KMS-11 (cell line): Measurements from ENCODE around the gene C3orf38.
"Not testable (repeated sequence)": the region's sequence is repeated elsewhere in the genome, so short reads cannot be mapped to it uniquely, and the experiment has no call there.

Experiments used
- H2AFZ ChIP-seq: fragments of 200-600 bp; sonication (generic); 2 replicates; pipeline ENCODE4 v1.6.1; 2016; ENCODE audit warnings: antibody characterized with exemption, mixed run types, low read depth
- H3K27ac ChIP-seq: fragments of 200-600 bp; sonication (generic); 2 replicates; pipeline ENCODE4 v1.6.1; 2016; ENCODE audit warnings: mild to moderate bottlenecking, mixed run types
- H3K27me3 ChIP-seq: fragments of 200-600 bp; sonication (generic); 2 replicates; pipeline ENCODE4 v1.6.1; 2017; ENCODE audit warnings: mild to moderate bottlenecking, low read depth, mixed run types, moderate library complexity; ENCODE audit not compliant: insufficient read depth
- H3K36me3 ChIP-seq: fragments of 200-600 bp; sonication (generic); 2 replicates; pipeline ENCODE4 v1.6.1; 2017; ENCODE audit warnings: mild to moderate bottlenecking, mixed run types; ENCODE audit not compliant: insufficient read depth
- H3K4me1 ChIP-seq: fragments of 200-600 bp; sonication (generic); 2 replicates; pipeline ENCODE4 v1.6.1; 2016; ENCODE audit warnings: mild to moderate bottlenecking, low read depth, mixed run types; ENCODE audit not compliant: poor library complexity, severe bottlenecking
- H3K4me2 ChIP-seq: fragments of 200-600 bp; sonication (generic); 2 replicates; pipeline ENCODE4 v1.7.0; 2016; ENCODE audit warnings: mild to moderate bottlenecking, mixed run types
- H3K4me3 ChIP-seq: fragments of 200-600 bp; sonication (generic); IDR thresholded peaks from 2 replicates; pipeline ENCODE4 v1.6.1; 2017; ENCODE audit warnings: low read depth, low read length, mixed read lengths; ENCODE audit not compliant: insufficient read depth
- H3K79me2 ChIP-seq: fragments of 200-600 bp; sonication (generic); 2 replicates; pipeline ENCODE4 v1.6.1; 2016; ENCODE audit warnings: low read depth, mixed run types; ENCODE audit not compliant: insufficient read depth
- H3K9ac ChIP-seq: fragments of 200-600 bp; sonication (generic); 2 replicates; pipeline ENCODE4 v1.6.1; 2016; ENCODE audit warnings: mild to moderate bottlenecking, mixed run types
- H4K20me1 ChIP-seq: fragments of 200-600 bp; sonication (generic); 2 replicates; pipeline ENCODE4 v1.6.1; 2016; ENCODE audit warnings: mild to moderate bottlenecking, mixed run types; ENCODE audit not compliant: insufficient read depth
- TF ChIP-seq, protein P1 (sequence below): fragments of 200-600 bp; sonication (generic); conservative IDR thresholded peaks from 2 replicates; pipeline ENCODE4 v1.6.1; 2017; ENCODE audit warnings: low read depth, mild to moderate bottlenecking, antibody characterized with exemption, low read length, moderate library complexity, mixed read lengths

C3orf38 gene

GRCh38 chr3:88180398-88180999, 30.7 kb downstream of the C3orf38 start:
- Histone ChIP-seq H3K36me3 (no peaks in the 10 kb centered on the region), H2AFZ (no peak overlapping the region), H3K4me1 (no peaks in the 10 kb centered on the region), H3K79me2 (no peaks in the 10 kb centered on the region), H3K9ac (no peak overlapping the region), H3K4me2 (no peak overlapping the region), H4K20me1 (no peaks in the 10 kb centered on the region), H3K27me3 (no peaks in the 10 kb centered on the region), H3K27ac (no peak overlapping the region), H3K4me3 (no peak overlapping the region)
- TF ChIP-seq, protein P1, sequence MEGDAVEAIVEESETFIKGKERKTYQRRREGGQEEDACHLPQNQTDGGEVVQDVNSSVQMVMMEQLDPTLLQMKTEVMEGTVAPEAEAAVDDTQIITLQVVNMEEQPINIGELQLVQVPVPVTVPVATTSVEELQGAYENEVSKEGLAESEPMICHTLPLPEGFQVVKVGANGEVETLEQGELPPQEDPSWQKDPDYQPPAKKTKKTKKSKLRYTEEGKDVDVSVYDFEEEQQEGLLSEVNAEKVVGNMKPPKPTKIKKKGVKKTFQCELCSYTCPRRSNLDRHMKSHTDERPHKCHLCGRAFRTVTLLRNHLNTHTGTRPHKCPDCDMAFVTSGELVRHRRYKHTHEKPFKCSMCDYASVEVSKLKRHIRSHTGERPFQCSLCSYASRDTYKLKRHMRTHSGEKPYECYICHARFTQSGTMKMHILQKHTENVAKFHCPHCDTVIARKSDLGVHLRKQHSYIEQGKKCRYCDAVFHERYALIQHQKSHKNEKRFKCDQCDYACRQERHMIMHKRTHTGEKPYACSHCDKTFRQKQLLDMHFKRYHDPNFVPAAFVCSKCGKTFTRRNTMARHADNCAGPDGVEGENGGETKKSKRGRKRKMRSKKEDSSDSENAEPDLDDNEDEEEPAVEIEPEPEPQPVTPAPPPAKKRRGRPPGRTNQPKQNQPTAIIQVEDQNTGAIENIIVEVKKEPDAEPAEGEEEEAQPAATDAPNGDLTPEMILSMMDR: no peak

DNA sequence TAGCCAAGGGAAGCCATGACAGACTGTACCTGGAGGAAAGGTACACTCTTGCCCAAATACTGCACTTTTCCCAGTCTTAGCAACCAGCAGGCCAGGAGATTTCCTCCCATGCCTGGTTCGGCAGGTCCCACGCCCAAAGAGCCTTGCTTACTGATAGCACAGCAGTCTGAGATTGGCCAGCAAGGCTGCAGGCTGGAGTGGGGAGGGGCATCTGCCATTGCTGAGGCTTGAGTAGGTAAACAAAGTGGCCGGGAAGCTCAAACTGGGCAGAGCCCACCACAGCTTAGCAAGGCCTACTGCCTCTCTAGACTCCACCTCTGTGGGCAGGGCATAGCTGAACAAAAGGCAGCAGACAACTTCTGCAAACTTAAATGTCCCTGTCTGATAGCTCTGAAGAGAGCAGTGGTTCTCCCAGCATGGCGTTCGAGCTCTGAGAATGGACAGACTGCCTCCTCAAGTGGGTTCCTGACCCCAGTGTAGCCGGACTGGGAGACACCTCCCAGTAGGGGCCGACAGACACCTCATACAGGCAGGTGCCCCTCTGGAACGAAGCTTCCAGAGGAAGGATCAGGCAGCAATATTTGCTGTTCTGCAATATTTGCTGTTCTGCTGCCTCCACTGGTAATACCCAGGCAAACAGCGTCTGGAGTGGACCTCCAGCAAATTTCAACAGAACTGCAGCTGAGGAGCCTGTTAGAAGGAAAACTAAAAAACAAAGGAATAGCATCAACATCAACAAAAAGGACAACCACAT, 32.6 kb downstream of the C3orf38 start:
- H3K27ac ChIP-seq, H3K4me2 ChIP-seq, H4K20me1 ChIP-seq, H3K27me3 ChIP-seq, H3K36me3 ChIP-seq, H3K4me3 ChIP-seq, H2AFZ ChIP-seq, H3K79me2 ChIP-seq, H3K9ac ChIP-seq, H3K4me1 ChIP-seq: not testable (repeated sequence)

GRCh38 chr3:88188436-88188835, 38.7 kb downstream of the C3orf38 start:
- Histone ChIP-seq H3K9ac (no peak overlapping the region), H3K4me2 (no peak overlapping the region), H3K4me3 (no peak overlapping the region), H3K27ac (no peak overlapping the region), H4K20me1 (no peaks in the 10 kb centered on the region), H3K27me3 (no peaks in the 10 kb centered on the region), H3K79me2 (no peaks in the 10 kb centered on the region), H3K36me3 (no peaks in the 10 kb centered on the region), H3K4me1 (no peaks in the 10 kb centered on the region), H2AFZ (no peak overlapping the region)
- TF ChIP-seq, protein P1: no peak

DNA sequence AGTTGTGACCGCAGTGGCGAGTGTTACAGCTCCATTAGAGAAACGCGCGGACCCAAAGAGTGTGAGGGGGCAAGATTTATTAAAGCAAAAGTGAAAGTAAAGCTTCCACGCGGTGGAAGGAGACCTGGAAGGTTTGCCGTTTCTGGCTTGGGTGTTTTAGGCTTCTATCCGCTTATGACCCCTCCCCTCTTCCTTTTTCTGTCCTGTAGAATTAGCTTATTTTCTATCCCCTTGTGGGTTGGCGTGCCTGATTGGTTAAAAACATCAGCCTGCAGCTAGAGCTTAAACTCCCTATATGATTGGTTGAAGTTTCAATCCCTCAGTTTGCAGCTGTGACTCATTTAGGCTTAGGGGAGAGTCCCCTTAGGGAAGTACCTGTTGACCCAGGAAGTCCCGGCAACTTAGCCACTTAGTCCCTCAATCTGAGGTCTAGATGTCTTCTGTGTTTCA, 39.6 kb downstream of the C3orf38 start:
- H3K9ac ChIP-seq: no peak overlapping the region
- no peak overlapping the region for H3K4me3 ChIP-seq
- no peaks in the 10 kb centered on the region for H3K27me3 ChIP-seq
- TF ChIP-seq, protein P1: no peak
- H3K79me2 ChIP-seq: no peaks in the 10 kb centered on the region
- no peak overlapping the region for H2AFZ ChIP-seq
- no peak overlapping the region for H3K27ac ChIP-seq
- no peaks in the 10 kb centered on the region for H4K20me1 ChIP-seq
- no peaks in the 10 kb centered on the region for H3K4me1 ChIP-seq
- no peaks in the 10 kb centered on the region for H3K36me3 ChIP-seq
- H3K4me2 ChIP-seq: no peak overlapping the region

GRCh38 chr3:88191872-88192409, 42.2 kb downstream of the C3orf38 start:
- H3K9ac ChIP-seq: no peak overlapping the region
- no peaks in the 10 kb centered on the region for H3K79me2 ChIP-seq
- H3K36me3 ChIP-seq: no peaks in the 10 kb centered on the region
- no peak overlapping the region for H3K27ac ChIP-seq
- no peak overlapping the region for H3K4me3 ChIP-seq
- H2AFZ ChIP-seq: no peak overlapping the region
- H3K4me1 ChIP-seq: no peaks in the 10 kb centered on the region
- no peak overlapping the region for H3K4me2 ChIP-seq
- no peaks in the 10 kb centered on the region for H3K27me3 ChIP-seq
- TF ChIP-seq, protein P1: no peak
- no peaks in the 10 kb centered on the region for H4K20me1 ChIP-seq
